Sigmoid colon (tissue), 3 donors: ENCODE measurements around the gene TMPRSS4.

Experiments
- POLR2A ChIP-seq, 2 donors: fragments of 450-650 bp; IDR thresholded peaks; one replicate each; pipeline ENCODE4 v1.6.1; 2016; ENCODE audit warnings: antibody characterized with exemption in 2 of 2, mild to moderate bottlenecking in 2 of 2, moderate library complexity in 2 of 2
- TF ChIP-seq, protein P1 (sequence below), 4 experiments: fragments of 450-650 bp in 3 of 4; fragments of 200-600 bp in 1 of 4; IDR thresholded peaks; one replicate each; pipeline ENCODE4 v1.5.1; 2016 to 2019; ENCODE audit warnings: antibody characterized with exemption in 4 of 4, mild to moderate bottlenecking in 3 of 4, moderate library complexity in 2 of 4

- TF ChIP-seq, protein P1, sequence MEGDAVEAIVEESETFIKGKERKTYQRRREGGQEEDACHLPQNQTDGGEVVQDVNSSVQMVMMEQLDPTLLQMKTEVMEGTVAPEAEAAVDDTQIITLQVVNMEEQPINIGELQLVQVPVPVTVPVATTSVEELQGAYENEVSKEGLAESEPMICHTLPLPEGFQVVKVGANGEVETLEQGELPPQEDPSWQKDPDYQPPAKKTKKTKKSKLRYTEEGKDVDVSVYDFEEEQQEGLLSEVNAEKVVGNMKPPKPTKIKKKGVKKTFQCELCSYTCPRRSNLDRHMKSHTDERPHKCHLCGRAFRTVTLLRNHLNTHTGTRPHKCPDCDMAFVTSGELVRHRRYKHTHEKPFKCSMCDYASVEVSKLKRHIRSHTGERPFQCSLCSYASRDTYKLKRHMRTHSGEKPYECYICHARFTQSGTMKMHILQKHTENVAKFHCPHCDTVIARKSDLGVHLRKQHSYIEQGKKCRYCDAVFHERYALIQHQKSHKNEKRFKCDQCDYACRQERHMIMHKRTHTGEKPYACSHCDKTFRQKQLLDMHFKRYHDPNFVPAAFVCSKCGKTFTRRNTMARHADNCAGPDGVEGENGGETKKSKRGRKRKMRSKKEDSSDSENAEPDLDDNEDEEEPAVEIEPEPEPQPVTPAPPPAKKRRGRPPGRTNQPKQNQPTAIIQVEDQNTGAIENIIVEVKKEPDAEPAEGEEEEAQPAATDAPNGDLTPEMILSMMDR (IDR thresholded peaks at IDR 0.05): no peak
- no peak for TF ChIP-seq POLR2A (IDR thresholded peaks at IDR 0.05)
These were observed 28.9 kb downstream of the TMPRSS4 start for GRCh38 chr11:118105657-118106305.
